CD4-positive, alpha-beta T cell treated with Interleukin-10 for 1 hour (primary cell): ENCODE results near the gene FRMD5.

Experiments
- DNase-seq: peaks from one replicate; pipeline ENCODE4 v3.0.0-alpha.2; 2020

FRMD5 gene

GRCh38 chr15:43966646-43967045 is 228.4 kb downstream of the FRMD5 start:
- DNase-seq: no peak

GRCh38 chr15:43958861-43959330 is 236.2 kb downstream of the FRMD5 start:
- DNase-seq: no peak

GRCh38 chr15:43957724-43958123 is 237.3 kb downstream of the FRMD5 start:
- no peak for DNase-seq

GRCh38 chr15:43955140-43955539 is 239.9 kb downstream of the FRMD5 start:
- no peak for DNase-seq

GRCh38 chr15:43954181-43954621 is 240.9 kb downstream of the FRMD5 start:
- no peak for DNase-seq

GRCh38 chr15:43953402-43953801 is 241.7 kb downstream of the FRMD5 start:
- no peak for DNase-seq

GRCh38 chr15:43950531-43950930 is 244.5 kb downstream of the FRMD5 start:
- DNase-seq: no peak

- no peak for DNase-seq
Measured at GRCh38 chr15:43948691-43949325, 246.3 kb downstream of the FRMD5 start.

GRCh38 chr15:43943511-43943910 is 251.6 kb downstream of the FRMD5 start:
- no peak for DNase-seq

GRCh38 chr15:43942194-43942593 is 252.9 kb downstream of the FRMD5 start:
- DNase-seq: no peak

GRCh38 chr15:43941555-43941954 is 253.5 kb downstream of the FRMD5 start:
- no peak for DNase-seq

GRCh38 chr15:43941071-43941470 is 254.0 kb downstream of the FRMD5 start:
- DNase-seq: no peak

GRCh38 chr15:43939070-43939469 is 256.0 kb downstream of the FRMD5 start:
- no peak for DNase-seq

GRCh38 chr15:43934480-43934879 is 260.6 kb downstream of the FRMD5 start:
- DNase-seq: no peak

- no peak for DNase-seq
Measured at GRCh38 chr15:43932907-43933306, 262.2 kb downstream of the FRMD5 start.

GRCh38 chr15:43931790-43932435 is 263.2 kb downstream of the FRMD5 start:
- DNase-seq: no peak

GRCh38 chr15:43931119-43931518 is 264.0 kb downstream of the FRMD5 start:
- DNase-seq: no peak

GRCh38 chr15:43930556-43930955 is 264.5 kb downstream of the FRMD5 start:
- DNase-seq: no peak

- no peak for DNase-seq
Measured at GRCh38 chr15:43930079-43930478, 265.0 kb downstream of the FRMD5 start.

- no peak for DNase-seq
Measured at GRCh38 chr15:43928152-43928551, 266.9 kb downstream of the FRMD5 start.

GRCh38 chr15:43927203-43927602 is 267.9 kb downstream of the FRMD5 start:
- no peak for DNase-seq

- DNase-seq: no peak
Measured at GRCh38 chr15:43923553-43923952, 271.5 kb downstream of the FRMD5 start.

- no peak for DNase-seq
Measured at GRCh38 chr15:43922021-43922420, 273.1 kb downstream of the FRMD5 start.

GRCh38 chr15:43920815-43921214 is 274.3 kb downstream of the FRMD5 start:
- DNase-seq: no peak

- no peak for DNase-seq
Measured at GRCh38 chr15:43920254-43920600, 274.8 kb downstream of the FRMD5 start.
